H9 (cell line): ENCODE data around the gene PLLP. TPM values are rescaled to one million over a fixed set of nuclear protein-coding genes. Genes with fewer than 3 reads are reported as not detected.

Source experiments
- DNase-seq: peaks from one replicate; pipeline ENCODE4 v3.0.0-alpha.2; 2017
- H2AFZ ChIP-seq: one replicate; pipeline ENCODE4 v1.6.1; 2013; ENCODE audit warnings: mild to moderate bottlenecking, low read length, control low read depth, moderate library complexity
- H2AK5ac ChIP-seq: 2 replicates; pipeline ENCODE4 v1.6.1; 2013; ENCODE audit warnings: low read length, control low read depth, mixed read lengths; ENCODE audit not compliant: insufficient read length
- H2BK120ac ChIP-seq: one replicate; pipeline ENCODE4 v1.6.1; 2013; ENCODE audit warnings: low read depth, mild to moderate bottlenecking, low read length, control low read depth, inconsistent platforms; ENCODE audit not compliant: poor library complexity, severe bottlenecking
- H2BK12ac ChIP-seq: 2 replicates; pipeline ENCODE4 v1.6.1; 2013; ENCODE audit warnings: low read length, control low read depth, mixed read lengths, low read depth; ENCODE audit not compliant: insufficient read length
- H2BK15ac ChIP-seq: 2 replicates; pipeline ENCODE4 v1.6.1; 2013; ENCODE audit warnings: low read depth, low read length, control low read depth
- H2BK20ac ChIP-seq: one replicate; pipeline ENCODE4 v1.6.1; 2013; ENCODE audit warnings: low read depth, mild to moderate bottlenecking, low read length, control low read depth, inconsistent platforms; ENCODE audit not compliant: poor library complexity, severe bottlenecking
- H2BK5ac ChIP-seq: 2 replicates; pipeline ENCODE4 v1.6.1; 2013; ENCODE audit warnings: low read length, control low read depth, mixed read lengths; ENCODE audit not compliant: insufficient read length
- H3K14ac ChIP-seq: 2 replicates; pipeline ENCODE4 v1.6.1; 2013; ENCODE audit warnings: low read length, control low read depth; ENCODE audit not compliant: insufficient read depth
- H3K18ac ChIP-seq: 2 replicates; pipeline ENCODE4 v1.6.1; 2013; ENCODE audit warnings: low read depth, mild to moderate bottlenecking, mixed read lengths, low read length, control low read depth; ENCODE audit not compliant: insufficient read length
- H3K23ac ChIP-seq: 2 replicates; pipeline ENCODE4 v1.6.1; 2013; ENCODE audit warnings: low read length, control low read depth, mixed read lengths, low read depth; ENCODE audit not compliant: insufficient read length
- H3K23me2 ChIP-seq: 2 replicates; pipeline ENCODE4 v1.6.1; 2013; ENCODE audit warnings: low read depth, mild to moderate bottlenecking, mixed read lengths, low read length, control low read depth; ENCODE audit not compliant: insufficient read length, poor library complexity, severe bottlenecking
- H3K27ac ChIP-seq: 2 replicates; pipeline ENCODE4 v1.5.1; 2013; ENCODE audit warnings: low read length, control low read depth, mixed read lengths, low read depth; ENCODE audit not compliant: insufficient read length
- H3K27me3 ChIP-seq: 2 replicates; pipeline ENCODE4 v1.6.1; 2013; ENCODE audit warnings: low read length, control low read depth, inconsistent platforms; ENCODE audit not compliant: insufficient read depth
- H3K4ac ChIP-seq: 2 replicates; pipeline ENCODE4 v1.6.1; 2013; ENCODE audit warnings: low read depth, mild to moderate bottlenecking, control low read depth, inconsistent platforms, low read length, moderate library complexity
- H3K4me1 ChIP-seq: 2 replicates; pipeline ENCODE4 v1.6.1; 2013; ENCODE audit warnings: low read length, control low read depth, inconsistent platforms; ENCODE audit not compliant: insufficient read depth
- H3K4me2 ChIP-seq: 2 replicates; pipeline ENCODE4 v1.6.1; 2013; ENCODE audit warnings: low read length, control low read depth, mixed read lengths; ENCODE audit not compliant: insufficient read length, insufficient read depth
- H3K56ac ChIP-seq: 2 replicates; pipeline ENCODE4 v1.6.1; 2013; ENCODE audit warnings: low read depth, mild to moderate bottlenecking, mixed read lengths, low read length, control low read depth; ENCODE audit not compliant: insufficient read length
- H3K79me1 ChIP-seq: 2 replicates; pipeline ENCODE4 v1.6.1; 2013; ENCODE audit warnings: low read depth, mild to moderate bottlenecking, moderate library complexity, low read length, control low read depth, inconsistent platforms; ENCODE audit not compliant: insufficient read depth, poor library complexity, severe bottlenecking
- H3K79me2 ChIP-seq: 2 replicates; pipeline ENCODE4 v1.6.1; 2013; ENCODE audit warnings: low read length, control low read depth, inconsistent platforms; ENCODE audit not compliant: insufficient read depth
- H3K9ac ChIP-seq: 2 replicates; pipeline ENCODE4 v1.6.1; 2013; ENCODE audit warnings: low read length, control low read depth, mixed read lengths; ENCODE audit not compliant: insufficient read length; ENCODE audit errors: extremely low read depth
- H3K9me3 ChIP-seq: one replicate; pipeline ENCODE4 v1.6.1; 2013; ENCODE audit warnings: low read depth, low read length, inconsistent platforms; ENCODE audit not compliant: control insufficient read depth
- H3T11ph ChIP-seq: one replicate; pipeline ENCODE4 v1.6.1; 2013; ENCODE audit warnings: mild to moderate bottlenecking, low read length, control low read depth, inconsistent platforms
- H4K20me1 ChIP-seq: one replicate; pipeline ENCODE4 v1.6.1; 2013; ENCODE audit not compliant: control insufficient read depth, insufficient read length, insufficient read depth
- H4K5ac ChIP-seq: 2 replicates; pipeline ENCODE4 v1.6.1; 2013; ENCODE audit warnings: low read depth, mild to moderate bottlenecking, mixed read lengths, low read length, control low read depth; ENCODE audit not compliant: insufficient read length
- H4K8ac ChIP-seq: replicated peaks from 2 replicates; pipeline ENCODE4 v1.6.1; 2013; ENCODE audit warnings: low read length, control low read depth, mixed read lengths, low read depth; ENCODE audit not compliant: insufficient read length
- H4K91ac ChIP-seq: 2 replicates; pipeline ENCODE4 v1.6.1; 2013; ENCODE audit warnings: low read depth, mild to moderate bottlenecking, moderate library complexity, mixed read lengths, low read length, control low read depth; ENCODE audit not compliant: insufficient read length
- H3K27ac Mint-ChIP-seq, 3 experiments: 2 replicates in 2 of 3; 3 replicates in 1 of 3; pipeline ENCODE4 v1.8.0; 2020 to 2021; ENCODE audit warnings: mixed read lengths in 3 of 3, mild to moderate bottlenecking in 1 of 3, moderate library complexity in 1 of 3
- H3K27me3 Mint-ChIP-seq: 2 replicates; pipeline ENCODE4 v1.8.0; 2021; ENCODE audit warnings: low read depth, mild to moderate bottlenecking, moderate library complexity, mixed read lengths
- H3K36me3 Mint-ChIP-seq, 3 experiments: 2 replicates in 2 of 3; 3 replicates in 1 of 3; pipeline ENCODE4 v1.8.0; 2020 to 2021; ENCODE audit warnings: low read depth in 3 of 3, mixed read lengths in 3 of 3; ENCODE audit not compliant: insufficient read depth in 1 of 3
- H3K4me1 Mint-ChIP-seq, 2 experiments: 2 replicates each; pipeline ENCODE4 v1.8.0; 2020; ENCODE audit warnings: mixed read lengths in 2 of 2
- H3K4me3 Mint-ChIP-seq, 2 experiments: 2 replicates in 1 of 2; 3 replicates in 1 of 2; pipeline ENCODE4 v1.8.0; 2020 to 2021; ENCODE audit warnings: mild to moderate bottlenecking in 2 of 2, mixed read lengths in 2 of 2, moderate library complexity in 1 of 2
- H3K9me3 Mint-ChIP-seq, 2 experiments: 2 replicates in 1 of 2; 3 replicates in 1 of 2; pipeline ENCODE4 v1.8.0; 2020; ENCODE audit warnings: mild to moderate bottlenecking in 2 of 2, mixed read lengths in 2 of 2, moderate library complexity in 1 of 2
- CTCF ChIP-seq: fragments of 200-600 bp; sonication (generic); conservative IDR thresholded peaks from 3 replicates; pipeline ENCODE4 v1.8.0; 2021; ENCODE audit warnings: antibody characterized with exemption, mild to moderate bottlenecking
- WGBS: extraction: QIAGEN DNeasy Blood & Tissue Kit; methylation state at CpG from one replicate; pipeline ENCODE4 v1.1.7; 2013; ENCODE audit warnings: missing lambda C conversion rate, low lambda C conversion rate, mixed read lengths; ENCODE audit not compliant: insufficient read length; ENCODE audit errors: extremely low coverage; 5-methylcytosine and 5-hydroxymethylcytosine counted together
- total RNA-seq: library from RNA; stranded (reverse); gene quantifications from 2 replicates; pipeline ENCODE4 v1.2.1, GENCODE V29; 2021

Gene PLLP
- total RNA-seq, 1 experiment from 2014 or later: 1.8 TPM

GRCh38 chr16:57242650-57243049, 41.8 kb downstream of the PLLP start:
- H3K4me2 ChIP-seq: no peak overlapping the region
- no peak overlapping the region for H3K14ac ChIP-seq
- H3K56ac ChIP-seq: no peak overlapping the region
- no peak overlapping the region for H3K23ac ChIP-seq
- Mint-ChIP-seq H3K36me3 (peaks cover 3 to 11% (median 10%) of the 10 kb centered on the region in 3 experiments; a peak in 4 of 7 replicates), H3K9me3 (no peaks in the 10 kb centered on the region), H3K27me3 (no peaks in the 10 kb centered on the region; the same call in 1 of the 2 replicates), H3K4me1 (peaks cover 10 to 15% of the 10 kb centered on the region in 2 experiments), H3K27ac (peak overlapping the region in 1 of 3 experiments; percentile 12; a peak in 1 of 7 replicates), H3K4me3 (no peak overlapping the region)
- no peak overlapping the region for H3K4ac ChIP-seq
- no peak for DNase-seq
- no peak overlapping the region for H2AFZ ChIP-seq
- no peak overlapping the region for H4K8ac ChIP-seq
- H3K27ac ChIP-seq: no peak overlapping the region
- no peaks in the 10 kb centered on the region for H4K20me1 ChIP-seq
- no peak overlapping the region for H2AK5ac ChIP-seq
- no peaks in the 10 kb centered on the region for H3K9me3 ChIP-seq
- H3K9ac ChIP-seq: no peak overlapping the region
- TF ChIP-seq CTCF: no peak
- peaks cover 4% of the 10 kb centered on the region for H3K23me2 ChIP-seq
- no peak overlapping the region for H2BK20ac ChIP-seq
- no peaks in the 10 kb centered on the region for H3K4me1 ChIP-seq
- H2BK5ac ChIP-seq: no peak overlapping the region
- H3T11ph ChIP-seq: no peak overlapping the region
- H2BK15ac ChIP-seq: no peak overlapping the region
- H2BK12ac ChIP-seq: no peak overlapping the region
- H3K79me1 ChIP-seq: no peaks in the 10 kb centered on the region
- H3K18ac ChIP-seq: no peak overlapping the region
- no peak overlapping the region for H4K91ac ChIP-seq
- H2BK120ac ChIP-seq: no peak overlapping the region
- no peaks in the 10 kb centered on the region for H3K27me3 ChIP-seq
- no peaks in the 10 kb centered on the region for H3K79me2 ChIP-seq
- WGBS: no CpG with 5 or more reads among the region's 2 CpGs
- no peak overlapping the region for H4K5ac ChIP-seq
